Testis (tissue), 3 donors: ENCODE results near the gene RAPGEF5. TPM values are rescaled to one million over a fixed set of nuclear protein-coding genes. Genes with fewer than 3 reads are reported as not detected.

Source experiments
- DNase-seq: peaks from one replicate; pipeline ENCODE4 v3.0.0-alpha.2; 2019
- H3K27ac ChIP-seq, 2 donors: fragments of 200-600 bp; sonication (generic); one replicate each; pipeline ENCODE4 v1.5.1; 2019
- H3K27me3 ChIP-seq: fragments of 200-600 bp; sonication (generic); one replicate; pipeline ENCODE4 v1.5.1; 2019
- H3K36me3 ChIP-seq: fragments of 200-600 bp; sonication (generic); one replicate; pipeline ENCODE4 v1.5.1; 2017; ENCODE audit warnings: low read depth; ENCODE audit errors: missing control alignments
- H3K4me1 ChIP-seq: fragments of 200-600 bp; sonication (generic); one replicate; pipeline ENCODE4 v1.5.1; 2019
- H3K4me3 ChIP-seq, 2 donors: fragments of 200-600 bp; sonication (generic); one replicate each; pipeline ENCODE4 v1.5.1; 2017 to 2019
- H3K9me3 ChIP-seq: fragments of 200-600 bp; sonication (generic); one replicate; pipeline ENCODE4 v1.5.1; 2017
- CTCF ChIP-seq, 3 experiments: fragments of 450-650 bp in 2 of 3; fragments of 200-600 bp in 1 of 3; sonication (generic) in 1 of 3; IDR thresholded peaks; one replicate each; pipeline ENCODE4 v1.5.1; 2016 to 2019; ENCODE audit warnings: antibody characterized with exemption in 3 of 3, mild to moderate bottlenecking in 2 of 3, moderate library complexity in 1 of 3
- POLR2A ChIP-seq: fragments of 450-650 bp; IDR thresholded peaks from one replicate; pipeline ENCODE4 v1.6.1; 2017; ENCODE audit warnings: antibody characterized with exemption, mild to moderate bottlenecking, moderate library complexity
- WGBS, 2 donors: methylation state at CpG; one replicate each; pipeline ENCODE4 v1.1.5; 2018; 5-methylcytosine and 5-hydroxymethylcytosine counted together
- intact Hi-C: fragments of 100-400 bp; cut with DNase I; formaldehyde crosslinking; loops from one replicate; pipeline ENCODE4 v1.15.1; 2023; ENCODE audit warnings: low total_unique reads
- polyA plus RNA-seq: library from polyadenylated mRNA; stranded (reverse); fragments of 350-450 nt; fragmentation: Illumina TruSeq; extraction: RNeasy Lipid Tissue Mini Kit (QIAGEN cat#74804); gene quantifications from one replicate; pipeline ENCODE4 v1.2.3, GENCODE V29; 2014; ENCODE audit warnings: low read depth, low replicate concordance; ENCODE audit not compliant: insufficient read depth
- total RNA-seq, 2 donors: library from RNA; depleted of rRNA; stranded (reverse); fragments of >200 nt; gene quantifications; one replicate each; pipeline ENCODE4 v1.2.3, GENCODE V29; 2016

RAPGEF5 gene
- total and polyA plus RNA-seq, 3 donors from 2014 or later = 16.8 to 67.5 (median 63.8) TPM

GRCh38 chr7:22144950-22145349, 212.0 kb downstream of the RAPGEF5 start:
- H3K4me3 ChIP-seq = no peak overlapping the region
- H3K36me3 ChIP-seq = no peaks in the 10 kb centered on the region
- TF ChIP-seq POLR2A (no peak), CTCF (IDR thresholded peaks at IDR 0.05) (no peak)
- no peak overlapping the region for H3K27ac ChIP-seq
- H3K27me3 ChIP-seq = no peaks in the 10 kb centered on the region
- H3K9me3 ChIP-seq = no peaks in the 10 kb centered on the region
- intact Hi-C loops = no loop called here
- no peak for DNase-seq
- 85 to 89% methylated on average over 5 of the region's 5 CpGs for WGBS, 2 donors
- no peaks in the 10 kb centered on the region for H3K4me1 ChIP-seq

DNA sequence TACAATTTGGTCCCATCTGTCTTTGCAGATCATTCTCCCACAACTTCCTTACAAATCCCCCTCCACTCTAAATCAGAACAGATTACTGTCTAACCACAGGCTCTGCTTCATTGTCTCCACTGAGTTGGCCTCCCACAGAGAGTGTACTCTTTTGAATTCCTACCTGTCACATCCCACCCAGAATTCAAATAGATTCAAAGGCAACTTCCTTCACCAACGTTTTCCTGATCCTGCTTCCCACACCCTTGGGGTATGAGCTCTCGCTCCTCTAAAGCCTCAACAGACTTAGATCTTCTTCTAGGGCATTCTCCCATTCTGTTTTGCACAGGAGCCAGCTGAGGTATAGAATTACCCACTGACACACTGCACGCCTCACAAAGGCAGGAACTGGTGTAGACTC, 213.5 kb downstream of the RAPGEF5 start:
- Histone ChIP-seq H3K27ac (no peak overlapping the region), H3K4me3 (no peak overlapping the region), H3K27me3 (no peaks in the 10 kb centered on the region), H3K36me3 (no peaks in the 10 kb centered on the region), H3K9me3 (no peaks in the 10 kb centered on the region), H3K4me1 (no peaks in the 10 kb centered on the region)
- intact Hi-C loops = no loop called here
- DNase-seq = no peak
- 74 to 80% methylated on average over 3 of the region's 3 CpGs for WGBS, 2 donors
- TF ChIP-seq CTCF (IDR thresholded peaks at IDR 0.05) (no peak), POLR2A (no peak)

DNA sequence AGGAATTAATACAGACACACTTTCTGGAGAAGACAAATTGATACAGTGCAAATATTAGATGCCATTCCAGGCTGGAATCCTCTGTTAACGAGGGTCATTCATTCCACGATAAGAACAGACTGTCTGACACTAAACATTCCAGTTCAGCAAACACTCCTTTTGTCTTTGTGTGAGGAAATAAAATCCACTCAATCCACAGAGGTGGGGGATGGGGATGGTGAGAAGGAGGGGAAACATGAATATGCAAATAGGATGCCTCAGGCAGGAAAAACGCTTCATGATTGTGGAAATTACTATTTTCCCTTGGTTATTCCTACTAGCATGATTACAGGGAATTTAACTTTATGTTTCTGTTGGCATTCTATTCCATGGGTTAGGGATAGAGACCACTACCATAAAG, 214.4 kb downstream of the RAPGEF5 start:
- no peaks in the 10 kb centered on the region for H3K36me3 ChIP-seq
- no peak for DNase-seq
- H3K27ac ChIP-seq = no peak overlapping the region
- intact Hi-C loops = no loop called here
- H3K4me3 ChIP-seq = peak overlapping the region in 1 of 2 donors; percentile 9
- no peaks in the 10 kb centered on the region for H3K4me1 ChIP-seq
- WGBS, 2 donors = 61 to 62% methylated on average over 3 of the region's 3 CpGs
- H3K9me3 ChIP-seq = no peaks in the 10 kb centered on the region
- TF ChIP-seq POLR2A (no peak), CTCF (IDR thresholded peaks at IDR 0.05) (no peak)
- H3K27me3 ChIP-seq = no peaks in the 10 kb centered on the region

DNA sequence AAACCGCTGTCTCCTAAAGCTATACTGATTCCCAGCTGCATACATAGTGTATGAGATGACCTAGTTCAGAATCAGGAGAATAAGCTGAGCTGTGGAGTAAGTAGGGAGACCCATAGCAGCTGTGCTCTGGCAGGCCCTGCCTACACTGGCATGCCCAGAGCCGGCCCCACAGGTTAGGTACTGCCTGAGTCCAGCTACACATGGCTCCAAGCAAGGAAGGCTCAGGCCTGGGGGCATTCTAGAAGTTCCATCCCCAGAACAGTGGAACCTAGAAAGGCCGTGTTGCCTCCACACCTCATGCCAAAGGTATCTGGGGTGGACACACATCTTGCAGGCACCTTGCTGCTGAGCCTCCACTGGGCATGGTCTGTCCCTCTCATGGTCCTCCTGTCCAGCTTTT, 215.6 kb downstream of the RAPGEF5 start:
- intact Hi-C loops = no loop called here
- Histone ChIP-seq H3K9me3 (no peaks in the 10 kb centered on the region), H3K36me3 (no peaks in the 10 kb centered on the region), H3K27me3 (no peaks in the 10 kb centered on the region), H3K27ac (no peak overlapping the region), H3K4me3 (no peak overlapping the region), H3K4me1 (no peaks in the 10 kb centered on the region)
- DNase-seq = no peak
- 92 to 100% methylated on average over 2 to 3 of the region's 3 CpGs for WGBS, 2 donors
- no peak for TF ChIP-seq POLR2A
- TF ChIP-seq CTCF (IDR thresholded peaks at IDR 0.05) = no peak

GRCh38 chr7:22140578-22140977, 216.4 kb downstream of the RAPGEF5 start:
- TF ChIP-seq CTCF (IDR thresholded peaks at IDR 0.05) = no peak
- no peak for TF ChIP-seq POLR2A
- no peak for DNase-seq
- intact Hi-C loops = no loop called here
- H3K36me3 ChIP-seq = no peaks in the 10 kb centered on the region
- H3K4me1 ChIP-seq = no peaks in the 10 kb centered on the region
- H3K27ac ChIP-seq = no peak overlapping the region
- WGBS, 2 donors = 75 to 76% methylated on average over 4 of the region's 4 CpGs
- H3K27me3 ChIP-seq = no peaks in the 10 kb centered on the region
- H3K4me3 ChIP-seq = no peak overlapping the region
- no peaks in the 10 kb centered on the region for H3K9me3 ChIP-seq
